IMR-90 (cell line): ENCODE data around the gene PHF21B.

Experiments
- FOS ChIP-seq: fragments of 150-350 bp; IDR thresholded peaks from 2 replicates; pipeline ENCODE4 v1.6.1; 2016; ENCODE audit warnings: low read depth, low read length
- MAFK ChIP-seq: IDR thresholded peaks from 2 replicates; pipeline ENCODE4 v1.6.1; 2012; ENCODE audit warnings: low read depth, low read length, improper control_type of control experiment
- MAZ ChIP-seq: IDR thresholded peaks from 2 replicates; pipeline ENCODE4 v1.6.1; 2012; ENCODE audit warnings: low read depth, mild to moderate bottlenecking, low read length, improper control_type of control experiment, moderate library complexity, borderline replicate concordance
- POLR2A ChIP-seq: IDR thresholded peaks from 2 replicates; pipeline ENCODE4 v1.6.1; 2012; ENCODE audit warnings: mild to moderate bottlenecking, low read depth, low read length
- RFX5 ChIP-seq: IDR thresholded peaks from 2 replicates; pipeline ENCODE4 v1.8.0; 2012; ENCODE audit warnings: low read depth, mild to moderate bottlenecking, low read length, moderate library complexity
- TF ChIP-seq, protein P1 (sequence below): conservative IDR thresholded peaks from 2 replicates; pipeline ENCODE4 v1.5.1; 2012; ENCODE audit warnings: mild to moderate bottlenecking, low read depth, low read length, improper control_type of control experiment
- TF ChIP-seq, protein P2 (sequence below): fragments of 150-350 bp; IDR thresholded peaks from 2 replicates; pipeline ENCODE4 v1.6.1; 2017; ENCODE audit warnings: mild to moderate bottlenecking, antibody characterized with exemption, low read length, low read depth

DNA sequence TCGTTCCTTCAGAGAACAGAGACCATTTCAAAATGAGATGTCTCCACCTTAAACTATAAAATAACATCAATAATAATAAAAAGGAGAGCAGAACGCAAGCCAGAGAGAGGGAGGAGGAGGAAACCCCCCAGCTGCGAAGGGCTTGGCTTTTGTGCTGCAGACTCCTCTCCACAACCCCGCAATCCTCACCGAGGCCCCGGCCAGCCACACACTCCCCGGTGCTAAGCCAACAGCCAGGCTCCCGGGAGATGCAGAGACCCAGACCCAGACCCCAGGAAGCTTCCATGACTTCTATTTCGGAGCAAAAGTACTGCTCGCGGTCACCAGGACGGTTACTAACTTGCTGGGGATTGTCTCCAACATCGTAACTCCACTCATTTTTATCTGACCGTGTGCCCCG is 10.6 kb downstream of the PHF21B start:
- TF ChIP-seq, protein P1, sequence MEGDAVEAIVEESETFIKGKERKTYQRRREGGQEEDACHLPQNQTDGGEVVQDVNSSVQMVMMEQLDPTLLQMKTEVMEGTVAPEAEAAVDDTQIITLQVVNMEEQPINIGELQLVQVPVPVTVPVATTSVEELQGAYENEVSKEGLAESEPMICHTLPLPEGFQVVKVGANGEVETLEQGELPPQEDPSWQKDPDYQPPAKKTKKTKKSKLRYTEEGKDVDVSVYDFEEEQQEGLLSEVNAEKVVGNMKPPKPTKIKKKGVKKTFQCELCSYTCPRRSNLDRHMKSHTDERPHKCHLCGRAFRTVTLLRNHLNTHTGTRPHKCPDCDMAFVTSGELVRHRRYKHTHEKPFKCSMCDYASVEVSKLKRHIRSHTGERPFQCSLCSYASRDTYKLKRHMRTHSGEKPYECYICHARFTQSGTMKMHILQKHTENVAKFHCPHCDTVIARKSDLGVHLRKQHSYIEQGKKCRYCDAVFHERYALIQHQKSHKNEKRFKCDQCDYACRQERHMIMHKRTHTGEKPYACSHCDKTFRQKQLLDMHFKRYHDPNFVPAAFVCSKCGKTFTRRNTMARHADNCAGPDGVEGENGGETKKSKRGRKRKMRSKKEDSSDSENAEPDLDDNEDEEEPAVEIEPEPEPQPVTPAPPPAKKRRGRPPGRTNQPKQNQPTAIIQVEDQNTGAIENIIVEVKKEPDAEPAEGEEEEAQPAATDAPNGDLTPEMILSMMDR = no peak
- TF ChIP-seq POLR2A (no peak), RFX5 (no peak), FOS (no peak), MAFK (no peak), MAZ (no peak)
- TF ChIP-seq, protein P2, sequence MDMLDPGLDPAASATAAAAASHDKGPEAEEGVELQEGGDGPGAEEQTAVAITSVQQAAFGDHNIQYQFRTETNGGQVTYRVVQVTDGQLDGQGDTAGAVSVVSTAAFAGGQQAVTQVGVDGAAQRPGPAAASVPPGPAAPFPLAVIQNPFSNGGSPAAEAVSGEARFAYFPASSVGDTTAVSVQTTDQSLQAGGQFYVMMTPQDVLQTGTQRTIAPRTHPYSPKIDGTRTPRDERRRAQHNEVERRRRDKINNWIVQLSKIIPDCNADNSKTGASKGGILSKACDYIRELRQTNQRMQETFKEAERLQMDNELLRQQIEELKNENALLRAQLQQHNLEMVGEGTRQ = no peak
